IMR-90 (cell line): ENCODE results near the gene KXD1.

Source experiments
- RCOR1 ChIP-seq: IDR thresholded peaks from 2 replicates; pipeline ENCODE4 v1.6.1; 2012; ENCODE audit warnings: mild to moderate bottlenecking, low read length, improper control_type of control experiment; ENCODE audit not compliant: insufficient replicate concordance
- TF ChIP-seq, protein P1 (sequence below): conservative IDR thresholded peaks from 2 replicates; pipeline ENCODE4 v1.5.1; 2012; ENCODE audit warnings: mild to moderate bottlenecking, low read depth, low read length, improper control_type of control experiment

GRCh38 chr19:18517606-18518005, 40.1 kb upstream of the KXD1 start:
- TF ChIP-seq RCOR1 = no peak
- TF ChIP-seq, protein P1, sequence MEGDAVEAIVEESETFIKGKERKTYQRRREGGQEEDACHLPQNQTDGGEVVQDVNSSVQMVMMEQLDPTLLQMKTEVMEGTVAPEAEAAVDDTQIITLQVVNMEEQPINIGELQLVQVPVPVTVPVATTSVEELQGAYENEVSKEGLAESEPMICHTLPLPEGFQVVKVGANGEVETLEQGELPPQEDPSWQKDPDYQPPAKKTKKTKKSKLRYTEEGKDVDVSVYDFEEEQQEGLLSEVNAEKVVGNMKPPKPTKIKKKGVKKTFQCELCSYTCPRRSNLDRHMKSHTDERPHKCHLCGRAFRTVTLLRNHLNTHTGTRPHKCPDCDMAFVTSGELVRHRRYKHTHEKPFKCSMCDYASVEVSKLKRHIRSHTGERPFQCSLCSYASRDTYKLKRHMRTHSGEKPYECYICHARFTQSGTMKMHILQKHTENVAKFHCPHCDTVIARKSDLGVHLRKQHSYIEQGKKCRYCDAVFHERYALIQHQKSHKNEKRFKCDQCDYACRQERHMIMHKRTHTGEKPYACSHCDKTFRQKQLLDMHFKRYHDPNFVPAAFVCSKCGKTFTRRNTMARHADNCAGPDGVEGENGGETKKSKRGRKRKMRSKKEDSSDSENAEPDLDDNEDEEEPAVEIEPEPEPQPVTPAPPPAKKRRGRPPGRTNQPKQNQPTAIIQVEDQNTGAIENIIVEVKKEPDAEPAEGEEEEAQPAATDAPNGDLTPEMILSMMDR = no peak
